ENCODE measurements around the gene TESMIN.

GRCh38 chr11:68693484-68693882 is 57.8 kb downstream of the TESMIN start:
- TF ChIP-seq FOSL1 (IDR thresholded peaks at IDR 0.05; ENCODE audit: low read depth), result no peak
- TF ChIP-seq, protein P1, sequence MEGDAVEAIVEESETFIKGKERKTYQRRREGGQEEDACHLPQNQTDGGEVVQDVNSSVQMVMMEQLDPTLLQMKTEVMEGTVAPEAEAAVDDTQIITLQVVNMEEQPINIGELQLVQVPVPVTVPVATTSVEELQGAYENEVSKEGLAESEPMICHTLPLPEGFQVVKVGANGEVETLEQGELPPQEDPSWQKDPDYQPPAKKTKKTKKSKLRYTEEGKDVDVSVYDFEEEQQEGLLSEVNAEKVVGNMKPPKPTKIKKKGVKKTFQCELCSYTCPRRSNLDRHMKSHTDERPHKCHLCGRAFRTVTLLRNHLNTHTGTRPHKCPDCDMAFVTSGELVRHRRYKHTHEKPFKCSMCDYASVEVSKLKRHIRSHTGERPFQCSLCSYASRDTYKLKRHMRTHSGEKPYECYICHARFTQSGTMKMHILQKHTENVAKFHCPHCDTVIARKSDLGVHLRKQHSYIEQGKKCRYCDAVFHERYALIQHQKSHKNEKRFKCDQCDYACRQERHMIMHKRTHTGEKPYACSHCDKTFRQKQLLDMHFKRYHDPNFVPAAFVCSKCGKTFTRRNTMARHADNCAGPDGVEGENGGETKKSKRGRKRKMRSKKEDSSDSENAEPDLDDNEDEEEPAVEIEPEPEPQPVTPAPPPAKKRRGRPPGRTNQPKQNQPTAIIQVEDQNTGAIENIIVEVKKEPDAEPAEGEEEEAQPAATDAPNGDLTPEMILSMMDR (IDR thresholded peaks at IDR 0.05 in 2 of 3, conservative IDR thresholded peaks at IDR 0.05 in 1 of 3; ENCODE audit: borderline replicate concordance in 1 of 3, insufficient read depth in 1 of 3, low read depth in 2 of 3, low read length in 2 of 3), result no peak
- no peak for TF ChIP-seq CBX3 (IDR thresholded peaks at IDR 0.05; ENCODE audit: low read depth)
- TF ChIP-seq POLR2A (IDR thresholded peaks at IDR 0.05; ENCODE audit: borderline replicate concordance, extremely low read depth, insufficient read depth, insufficient read length), result no peak
- TF ChIP-seq POLR2AphosphoS5 (IDR thresholded peaks at IDR 0.05; ENCODE audit: low read depth, low read length), result no peak
- TF ChIP-seq EZH2phosphoT487 (IDR thresholded peaks at IDR 0.05; ENCODE audit: borderline replicate concordance), result no peak
- TF ChIP-seq, protein P2, sequence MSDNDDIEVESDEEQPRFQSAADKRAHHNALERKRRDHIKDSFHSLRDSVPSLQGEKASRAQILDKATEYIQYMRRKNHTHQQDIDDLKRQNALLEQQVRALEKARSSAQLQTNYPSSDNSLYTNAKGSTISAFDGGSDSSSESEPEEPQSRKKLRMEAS (IDR thresholded peaks at IDR 0.05), result no peak
- no peak for TF ChIP-seq EZH2 (IDR thresholded peaks at IDR 0.05)
- TF ChIP-seq ZFX (IDR thresholded peaks at IDR 0.05), result no peak
- no peak for TF ChIP-seq SIN3A (IDR thresholded peaks at IDR 0.05; ENCODE audit: low read depth)
- TF ChIP-seq, protein P3, sequence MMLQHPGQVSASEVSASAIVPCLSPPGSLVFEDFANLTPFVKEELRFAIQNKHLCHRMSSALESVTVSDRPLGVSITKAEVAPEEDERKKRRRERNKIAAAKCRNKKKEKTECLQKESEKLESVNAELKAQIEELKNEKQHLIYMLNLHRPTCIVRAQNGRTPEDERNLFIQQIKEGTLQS (IDR thresholded peaks at IDR 0.05), result no peak
- no peak for TF ChIP-seq JUND (IDR thresholded peaks at IDR 0.05)
- no peak for TF ChIP-seq TCF7L2 (IDR thresholded peaks at IDR 0.05; ENCODE audit: borderline replicate concordance, extremely low read depth, insufficient read depth, insufficient read length)
